ENCODE results near the gene TAF1.

GRCh38 chrX:71489540-71489939 lies 123.4 kb downstream of the TAF1 start:
- TF ChIP-seq CTCF (IDR thresholded peaks at IDR 0.05), result no peak
- TF ChIP-seq POLR2A (IDR thresholded peaks at IDR 0.05), result no peak

All from prostate gland (tissue), 2 donors.